ENCODE data around the gene BNC2. TPM values are rescaled to one million over a fixed set of nuclear protein-coding genes. Genes with fewer than 3 reads are reported as not detected.

The BNC2 gene
- total and polyA plus RNA-seq, 2 of the 13 experiments (the other 11 are each of a cell fraction or from before 2014, with no cell fraction given) = not detected

GRCh38 chr9:16500386-16500785 is 370.1 kb downstream of the BNC2 start:
- Histone ChIP-seq H3K9me3 (ENCODE audit: low read length) (no peaks in the 10 kb centered on the region), H2AFZ (ENCODE audit: low read length) (no peak overlapping the region), H4K20me1 (ENCODE audit: insufficient read depth, low read length) (no peaks in the 10 kb centered on the region), H3K79me2 (ENCODE audit: insufficient read depth, low read length) (no peaks in the 10 kb centered on the region), H3K36me3 (replicated peaks in 1 of 2; ENCODE audit: control insufficient read depth in 1 of 2, insufficient read depth in 2 of 2, low read length in 2 of 2) (no peaks in the 10 kb centered on the region), H3K4me1 (ENCODE audit: insufficient read depth, low read length) (no peaks in the 10 kb centered on the region), H3K4me3 (replicated peaks in 1 of 3; ENCODE audit: insufficient read depth in 1 of 3, low read depth in 2 of 3, low read length in 3 of 3) (no peak overlapping the region), H3K9ac (ENCODE audit: insufficient read depth, low read depth, low read length) (no peak overlapping the region), H3K4me2 (ENCODE audit: low read depth, low read length) (no peak overlapping the region), H3K27me3 (ENCODE audit: control insufficient read depth in 1 of 2, insufficient read depth in 2 of 2, low read length in 2 of 2) (no peaks in the 10 kb centered on the region; a peak in 1 of 5 replicates), H3K27ac (ENCODE audit: extremely low read length, insufficient read depth, low read length) (no peak overlapping the region)
- WGBS (ENCODE audit: low lambda C conversion rate) = 2% methylated on average over 2 of the region's 2 CpGs
- FAIRE-seq (no peak), DNase-seq (ENCODE audit: low spot score) (no peak), ATAC-seq (no peak)
- intact Hi-C loops (cut with micrococcal nuclease; ENCODE audit: unreplicated experiment) = no loop called here
- BruUV-seq (replicated peaks) = no TSS peak
- in situ Hi-C loops (cut with HindIII; ENCODE audit: extremely low pct_ligation_motif_present, low pct_unique_long_range_greater_than_20kb) = no loop called here
- ChIA-PET POLR2A (no interaction called here), CTCF (ENCODE audit: low intra/inter-chr PET ratio, low total read pairs) (no interaction called here)
- TF ChIP-seq ZNF318 (CRISPR knock-in tag; IDR thresholded peaks at IDR 0.05) (no peak), PRDM15 (CRISPR knock-in tag; IDR thresholded peaks at IDR 0.05) (no peak), USF2 (IDR thresholded peaks at IDR 0.05; ENCODE audit: low read depth, low read length) (no peak), USF2 (CRISPR knock-in tag; IDR thresholded peaks at IDR 0.05; ENCODE audit: borderline replicate concordance) (no peak), GPN1 (CRISPR knock-in tag; IDR thresholded peaks at IDR 0.05; ENCODE audit: borderline replicate concordance) (no peak), ZNF543 (CRISPR knock-in tag; IDR thresholded peaks at IDR 0.05) (no peak), IKZF1 (IDR thresholded peaks at IDR 0.05) (no peak), POLR2G (IDR thresholded peaks at IDR 0.05; ENCODE audit: low read depth, low read length) (no peak), ATF2 (CRISPR knock-in tag; IDR thresholded peaks at IDR 0.05) (no peak)
